Measurements from ENCODE around the gene IZUMO2.

IZUMO2 gene

DNA sequence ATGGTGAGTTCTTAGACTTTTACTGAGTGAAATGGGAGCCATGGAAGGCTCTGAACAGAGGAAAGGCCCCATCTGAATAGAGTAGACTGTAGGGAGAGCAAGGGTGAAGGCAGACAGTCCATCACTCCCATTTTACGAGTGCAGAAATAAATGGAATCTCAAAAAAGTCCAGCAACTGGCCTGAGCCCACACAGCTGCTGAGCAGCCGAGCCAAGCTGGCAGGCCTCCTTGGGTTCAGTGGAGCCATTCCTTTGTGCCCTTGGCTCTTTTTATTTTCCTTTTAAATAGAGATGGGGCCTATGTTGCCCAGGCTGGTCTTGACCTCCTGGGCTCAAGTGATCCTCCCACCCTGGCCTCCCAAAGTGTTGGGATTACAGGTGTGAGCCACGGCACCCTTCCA lies 39.3 kb upstream of the IZUMO2 start:
- Histone ChIP-seq H3K36me3 (no peaks in the 10 kb centered on the region), H3K27ac (no peak overlapping the region), H3K27me3 (peaks cover 0 to 51% of the 10 kb centered on the region in 2 donors), H3K4me3 (no peak overlapping the region), H3K4me1 (peaks cover 0 to 34% (median 20%) of the 10 kb centered on the region in 4 donors), H3K9me3 (no peaks in the 10 kb centered on the region)
- intact Hi-C loops (cut with DNase I; ENCODE audit: low total_unique reads): no loop called here
- no peak for DNase-seq
- TF ChIP-seq, protein P1, sequence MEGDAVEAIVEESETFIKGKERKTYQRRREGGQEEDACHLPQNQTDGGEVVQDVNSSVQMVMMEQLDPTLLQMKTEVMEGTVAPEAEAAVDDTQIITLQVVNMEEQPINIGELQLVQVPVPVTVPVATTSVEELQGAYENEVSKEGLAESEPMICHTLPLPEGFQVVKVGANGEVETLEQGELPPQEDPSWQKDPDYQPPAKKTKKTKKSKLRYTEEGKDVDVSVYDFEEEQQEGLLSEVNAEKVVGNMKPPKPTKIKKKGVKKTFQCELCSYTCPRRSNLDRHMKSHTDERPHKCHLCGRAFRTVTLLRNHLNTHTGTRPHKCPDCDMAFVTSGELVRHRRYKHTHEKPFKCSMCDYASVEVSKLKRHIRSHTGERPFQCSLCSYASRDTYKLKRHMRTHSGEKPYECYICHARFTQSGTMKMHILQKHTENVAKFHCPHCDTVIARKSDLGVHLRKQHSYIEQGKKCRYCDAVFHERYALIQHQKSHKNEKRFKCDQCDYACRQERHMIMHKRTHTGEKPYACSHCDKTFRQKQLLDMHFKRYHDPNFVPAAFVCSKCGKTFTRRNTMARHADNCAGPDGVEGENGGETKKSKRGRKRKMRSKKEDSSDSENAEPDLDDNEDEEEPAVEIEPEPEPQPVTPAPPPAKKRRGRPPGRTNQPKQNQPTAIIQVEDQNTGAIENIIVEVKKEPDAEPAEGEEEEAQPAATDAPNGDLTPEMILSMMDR (IDR thresholded peaks at IDR 0.05): no peak

DNA sequence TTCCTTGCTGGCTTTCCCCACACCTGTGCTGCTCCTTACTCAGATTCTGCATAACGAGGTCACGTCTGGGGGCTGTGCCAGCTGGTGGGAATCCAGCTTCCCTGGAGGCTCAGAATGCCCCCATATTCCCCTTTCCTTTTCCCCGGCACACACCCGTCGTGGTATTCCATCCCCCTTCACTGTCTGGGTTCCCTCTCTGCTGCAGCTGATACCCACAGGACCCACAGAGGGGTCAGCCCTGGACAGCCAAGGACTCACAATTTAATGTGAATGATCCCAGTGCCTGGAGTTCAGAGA lies 36.1 kb upstream of the IZUMO2 start:
- no peak overlapping the region for H3K4me3 ChIP-seq
- DNase-seq: no peak
- peaks cover 0 to 26% (median 18%) of the 10 kb centered on the region in 4 donors for H3K4me1 ChIP-seq
- intact Hi-C loops (cut with DNase I; ENCODE audit: low total_unique reads): no loop called here
- H3K27ac ChIP-seq: no peak overlapping the region
- peaks cover 0 to 43% of the 10 kb centered on the region in 2 donors for H3K27me3 ChIP-seq
- no peaks in the 10 kb centered on the region for H3K36me3 ChIP-seq
- TF ChIP-seq, protein P1 (IDR thresholded peaks at IDR 0.05): no peak
- no peaks in the 10 kb centered on the region for H3K9me3 ChIP-seq

DNA sequence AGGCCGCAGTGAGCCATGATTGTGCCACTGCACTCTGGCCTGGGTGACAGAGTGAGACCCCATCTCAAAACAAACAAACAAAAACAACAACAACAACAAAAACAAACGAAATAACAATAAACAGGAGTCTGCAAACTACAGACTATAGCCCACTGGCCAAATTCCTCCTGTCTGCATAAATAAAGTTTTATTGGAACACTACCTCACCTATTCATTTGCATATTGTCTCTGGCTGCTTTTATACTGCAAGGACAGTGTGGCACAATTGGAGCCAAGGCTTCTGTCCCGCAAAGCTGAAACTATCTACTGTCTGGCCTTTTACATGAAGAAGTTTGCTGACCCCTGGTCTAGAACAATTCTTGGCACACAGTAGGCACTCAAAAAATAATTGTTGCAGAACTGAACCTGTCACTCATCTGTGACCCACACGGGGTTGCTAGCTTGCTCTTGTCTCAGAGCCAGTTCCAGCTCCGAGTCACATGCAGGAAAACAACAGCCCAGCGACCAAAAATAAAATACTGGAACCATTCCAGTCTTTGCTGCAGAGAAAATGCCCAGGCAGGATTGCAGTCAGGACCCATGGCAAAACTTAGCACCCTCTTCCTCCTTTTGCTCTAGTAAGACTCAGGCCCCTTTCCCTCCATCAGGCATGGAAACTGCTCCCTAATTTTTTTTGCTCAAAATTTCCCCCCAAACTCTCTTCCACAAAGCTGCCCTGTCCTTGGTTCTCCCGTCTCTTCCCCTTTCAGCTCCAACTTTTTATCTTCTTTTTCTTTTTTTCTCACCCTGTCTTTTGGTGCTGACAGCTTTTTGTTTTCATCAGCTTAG lies 35.6 kb upstream of the IZUMO2 start:
- Histone ChIP-seq H3K27me3 (peaks cover 0 to 39% of the 10 kb centered on the region in 2 donors), H3K4me1 (peaks cover 0 to 23% (median 16%) of the 10 kb centered on the region in 4 donors), H3K36me3 (no peaks in the 10 kb centered on the region), H3K27ac (no peak overlapping the region), H3K4me3 (no peak overlapping the region), H3K9me3 (no peaks in the 10 kb centered on the region)
- intact Hi-C loops (cut with DNase I; ENCODE audit: low total_unique reads): no loop called here
- no peak for DNase-seq
- TF ChIP-seq, protein P1 (IDR thresholded peaks at IDR 0.05): no peak

DNA sequence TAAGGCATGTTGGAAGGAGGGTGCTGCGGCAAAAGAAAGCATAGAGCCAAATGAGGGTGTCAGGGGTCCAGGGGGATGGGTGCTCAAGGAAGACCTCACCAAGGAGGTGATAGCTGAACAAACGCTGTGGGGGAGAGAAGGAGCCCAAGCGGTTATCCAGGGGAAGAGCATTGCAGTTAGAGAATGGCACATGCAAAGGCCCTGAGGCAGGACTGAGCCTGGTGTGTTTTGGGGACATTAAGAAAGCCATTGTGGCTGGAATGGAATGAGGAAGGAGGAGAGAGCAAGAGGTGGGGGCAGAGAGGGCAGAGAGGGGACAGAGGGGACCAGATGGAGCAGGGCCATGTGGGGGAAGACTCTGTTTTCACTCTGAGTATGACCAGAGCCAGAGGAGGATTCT lies 34.3 kb upstream of the IZUMO2 start:
- H3K9me3 ChIP-seq: no peaks in the 10 kb centered on the region
- H3K27me3 ChIP-seq: peaks cover 0 to 26% of the 10 kb centered on the region in 2 donors
- TF ChIP-seq, protein P1 (IDR thresholded peaks at IDR 0.05): no peak
- H3K4me1 ChIP-seq: peaks cover 0 to 14% (median 11%) of the 10 kb centered on the region in 4 donors
- DNase-seq: no peak
- H3K27ac ChIP-seq: no peak overlapping the region
- H3K4me3 ChIP-seq: no peak overlapping the region
- H3K36me3 ChIP-seq: no peaks in the 10 kb centered on the region
- intact Hi-C loops (cut with DNase I; ENCODE audit: low total_unique reads): no loop called here

DNA sequence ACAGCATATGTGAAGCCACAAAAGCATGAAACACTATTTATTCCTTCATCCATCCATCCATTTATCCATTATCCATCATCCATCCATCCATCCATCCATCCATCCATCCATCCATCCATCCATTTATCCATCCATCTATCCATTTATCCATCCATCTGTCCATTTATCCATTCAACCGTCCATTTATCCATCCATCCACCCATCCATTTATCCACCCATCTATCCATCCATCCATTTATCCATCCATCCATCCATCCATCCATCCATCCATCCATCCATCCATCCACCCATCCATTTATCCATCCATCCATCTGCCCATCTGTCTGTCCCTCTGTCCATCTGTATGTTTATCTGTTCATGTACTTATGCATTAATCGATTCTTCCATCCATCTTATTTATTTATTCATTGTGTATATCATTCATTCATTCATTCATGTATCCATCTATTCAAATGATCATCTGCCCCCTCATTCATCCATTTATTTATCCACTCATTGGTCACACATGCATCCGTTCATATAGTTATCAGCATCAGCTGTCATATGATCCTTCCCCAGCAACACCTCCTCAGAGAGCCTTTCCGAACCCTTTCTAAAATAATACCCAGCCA lies 33.3 kb upstream of the IZUMO2 start:
- H3K9me3 ChIP-seq: no peaks in the 10 kb centered on the region

More for the DNA sequence above, 33.3 kb upstream of the IZUMO2 start:
- intact Hi-C loops (cut with DNase I; ENCODE audit: low total_unique reads): no loop called here
- TF ChIP-seq, protein P1 (IDR thresholded peaks at IDR 0.05): no peak
- Histone ChIP-seq H3K27ac (no peak overlapping the region), H3K27me3 (peaks cover 0 to 16% of the 10 kb centered on the region in 2 donors), H3K4me1 (peaks cover 0 to 14% (median 11%) of the 10 kb centered on the region in 4 donors), H3K36me3 (no peaks in the 10 kb centered on the region), H3K4me3 (no peak overlapping the region)
- DNase-seq: no peak
